Measurements from ENCODE around the gene TSC22D2.
"Not testable (repeated sequence)": the region's sequence is repeated elsewhere in the genome, so short reads cannot be mapped to it uniquely, and the experiment has no call there.

The TSC22D2 gene

DNA sequence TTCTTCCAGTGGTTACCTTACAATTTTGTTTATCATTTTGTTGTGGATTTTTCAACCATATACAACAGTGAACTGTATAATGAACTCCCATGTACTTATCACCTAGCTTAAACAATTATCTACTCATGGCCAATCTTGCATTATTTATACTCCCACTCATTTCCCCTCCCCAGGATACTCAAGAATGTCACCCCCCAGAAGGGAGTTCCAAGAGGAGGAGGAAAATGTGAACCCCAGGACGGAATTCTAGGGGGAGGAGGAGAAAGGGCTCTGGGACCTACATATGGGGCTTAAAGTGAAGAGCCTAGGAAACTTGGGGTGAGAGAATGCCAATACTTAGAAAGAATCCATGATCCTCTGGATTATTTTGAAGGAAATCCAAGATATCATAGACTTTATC lies 59.3 kb downstream of the TSC22D2 start:
- TF ChIP-seq, protein P1, sequence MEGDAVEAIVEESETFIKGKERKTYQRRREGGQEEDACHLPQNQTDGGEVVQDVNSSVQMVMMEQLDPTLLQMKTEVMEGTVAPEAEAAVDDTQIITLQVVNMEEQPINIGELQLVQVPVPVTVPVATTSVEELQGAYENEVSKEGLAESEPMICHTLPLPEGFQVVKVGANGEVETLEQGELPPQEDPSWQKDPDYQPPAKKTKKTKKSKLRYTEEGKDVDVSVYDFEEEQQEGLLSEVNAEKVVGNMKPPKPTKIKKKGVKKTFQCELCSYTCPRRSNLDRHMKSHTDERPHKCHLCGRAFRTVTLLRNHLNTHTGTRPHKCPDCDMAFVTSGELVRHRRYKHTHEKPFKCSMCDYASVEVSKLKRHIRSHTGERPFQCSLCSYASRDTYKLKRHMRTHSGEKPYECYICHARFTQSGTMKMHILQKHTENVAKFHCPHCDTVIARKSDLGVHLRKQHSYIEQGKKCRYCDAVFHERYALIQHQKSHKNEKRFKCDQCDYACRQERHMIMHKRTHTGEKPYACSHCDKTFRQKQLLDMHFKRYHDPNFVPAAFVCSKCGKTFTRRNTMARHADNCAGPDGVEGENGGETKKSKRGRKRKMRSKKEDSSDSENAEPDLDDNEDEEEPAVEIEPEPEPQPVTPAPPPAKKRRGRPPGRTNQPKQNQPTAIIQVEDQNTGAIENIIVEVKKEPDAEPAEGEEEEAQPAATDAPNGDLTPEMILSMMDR (IDR thresholded peaks at IDR 0.05) = no peak
- no peak for TF ChIP-seq ZFX (IDR thresholded peaks at IDR 0.05; ENCODE audit: borderline replicate concordance)
- H3K27ac ChIP-seq = no peak overlapping the region

DNA sequence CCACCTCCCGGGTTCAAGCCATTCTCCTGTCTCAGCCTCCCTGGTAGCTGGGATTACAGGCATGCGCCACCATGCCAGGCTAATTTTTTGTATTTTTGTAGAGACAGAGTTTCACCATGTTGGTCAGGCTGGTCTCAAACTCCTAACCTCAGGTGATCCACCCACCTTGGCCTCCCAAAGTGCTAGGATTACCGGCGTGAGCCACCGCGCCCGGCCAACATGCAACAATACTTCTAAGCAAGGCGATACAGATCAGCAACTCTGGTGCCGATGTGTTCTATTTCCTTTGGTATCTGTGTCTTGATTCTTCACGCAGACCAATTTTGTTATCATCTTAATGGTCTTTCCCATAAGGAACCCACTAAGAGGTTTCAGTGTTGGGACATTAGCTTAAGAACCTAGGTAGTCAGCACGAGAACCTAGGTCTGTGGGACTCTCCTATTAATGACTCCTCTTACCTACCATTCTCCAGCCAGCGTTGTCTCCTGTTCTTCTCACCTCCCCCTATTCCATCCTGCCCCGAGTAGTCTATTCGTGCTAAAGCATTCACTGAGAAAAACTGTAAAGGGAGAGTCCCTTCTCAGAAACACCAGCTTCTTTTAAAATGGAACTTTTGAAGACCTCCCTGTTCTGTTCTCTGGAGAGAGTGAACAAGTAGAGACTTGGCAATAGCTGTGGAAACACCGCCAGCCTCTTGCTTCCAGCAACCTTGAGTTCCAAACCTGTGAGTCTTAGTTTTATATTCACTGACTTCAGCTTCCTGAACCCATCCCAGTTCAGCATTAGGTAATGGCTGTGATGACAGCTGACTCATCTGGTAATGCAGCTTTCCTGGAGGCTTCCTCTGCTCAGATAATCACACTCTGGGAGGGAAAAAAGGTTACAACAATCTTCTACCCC lies 61.2 kb downstream of the TSC22D2 start:
- H3K27ac ChIP-seq = peak overlapping the region; percentile 32; the same call in 1 of the 2 replicates
- TF ChIP-seq, protein P1 (IDR thresholded peaks at IDR 0.05) = no peak
- TF ChIP-seq ZFX (IDR thresholded peaks at IDR 0.05; ENCODE audit: borderline replicate concordance) = no peak

DNA sequence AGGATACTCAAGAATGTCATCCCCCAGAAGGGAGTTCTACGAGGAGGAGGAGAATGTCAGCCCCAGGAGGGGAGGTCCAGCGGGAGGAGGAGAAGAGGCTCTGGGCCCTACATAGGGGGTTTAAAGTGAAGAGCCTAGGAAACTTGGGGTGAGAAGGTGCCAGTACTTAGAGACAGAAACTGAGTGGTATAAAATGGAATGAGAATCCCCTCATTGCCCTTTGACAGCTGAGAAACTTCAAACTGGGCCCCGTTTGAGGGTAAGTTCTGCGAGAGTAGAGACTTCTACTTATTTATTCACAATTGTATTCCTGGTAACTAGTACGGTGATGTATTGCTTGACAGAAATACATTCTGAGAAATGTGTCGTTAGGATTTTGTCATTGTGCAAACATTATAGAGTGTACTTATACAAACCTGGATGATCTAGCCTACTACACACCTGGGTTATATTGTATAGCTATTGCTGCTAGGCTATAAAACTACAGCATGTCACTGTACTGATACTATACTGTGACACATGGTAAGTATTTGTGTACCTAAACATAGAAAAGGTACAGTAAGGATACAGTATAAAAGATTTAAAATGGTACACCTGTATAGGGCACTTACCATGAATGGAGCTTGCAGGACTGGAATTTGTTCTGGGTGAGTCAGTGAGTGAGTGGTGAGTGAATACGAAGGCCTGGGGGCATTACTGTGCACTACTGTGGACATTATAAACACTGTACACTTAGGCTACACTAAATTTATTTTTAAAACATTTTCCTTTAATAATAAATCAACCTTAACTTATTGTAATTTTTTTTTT lies 62.0 kb downstream of the TSC22D2 start:
- TF ChIP-seq ZFX (IDR thresholded peaks at IDR 0.05; ENCODE audit: borderline replicate concordance) = no peak
- TF ChIP-seq, protein P1 (IDR thresholded peaks at IDR 0.05) = no peak
- peak overlapping the region; percentile 32; the same call in 1 of the 2 replicates for H3K27ac ChIP-seq

DNA sequence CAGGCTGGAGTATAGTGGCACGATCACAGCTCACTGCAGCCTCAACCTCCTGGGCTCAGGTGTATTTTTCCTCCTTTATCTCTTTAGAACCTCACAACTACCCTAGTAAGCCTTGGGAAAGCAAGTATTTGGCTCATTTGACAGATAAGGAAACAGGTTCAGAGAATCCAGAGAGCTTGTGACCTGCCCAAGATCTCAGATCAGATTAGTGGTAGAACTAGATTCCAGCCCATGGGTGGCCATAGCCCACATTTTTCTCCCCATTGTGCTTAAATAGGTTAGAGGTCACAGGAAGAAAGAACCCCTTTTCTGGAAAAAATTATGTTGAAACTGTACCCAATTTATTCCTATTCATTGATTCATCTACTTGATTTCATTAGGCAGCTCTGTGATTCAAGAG lies 64.3 kb downstream of the TSC22D2 start:
- H3K27ac ChIP-seq = no peak overlapping the region
- no peak for TF ChIP-seq ZFX (IDR thresholded peaks at IDR 0.05; ENCODE audit: borderline replicate concordance)
- TF ChIP-seq, protein P1 (IDR thresholded peaks at IDR 0.05) = no peak

DNA sequence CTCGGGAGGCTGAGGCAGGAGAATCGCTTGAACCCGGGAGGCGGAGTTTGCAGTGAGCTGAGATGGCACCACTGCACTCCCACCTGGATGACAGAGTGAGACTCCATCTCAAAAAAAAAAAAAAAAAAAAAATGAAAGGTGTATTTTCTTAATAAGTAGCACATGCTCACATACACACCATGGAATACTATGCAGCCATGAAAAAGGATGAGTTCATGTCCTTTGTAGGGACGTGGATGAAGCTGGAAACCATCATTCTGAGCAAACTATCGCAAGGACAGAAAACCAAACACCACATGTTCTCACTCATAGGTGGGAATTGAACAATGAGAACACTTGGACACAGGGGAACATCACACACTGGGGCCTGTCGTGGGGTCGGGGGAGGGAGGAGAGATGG lies 65.1 kb downstream of the TSC22D2 start:
- H3K27ac ChIP-seq = not testable (repeated sequence)

DNA sequence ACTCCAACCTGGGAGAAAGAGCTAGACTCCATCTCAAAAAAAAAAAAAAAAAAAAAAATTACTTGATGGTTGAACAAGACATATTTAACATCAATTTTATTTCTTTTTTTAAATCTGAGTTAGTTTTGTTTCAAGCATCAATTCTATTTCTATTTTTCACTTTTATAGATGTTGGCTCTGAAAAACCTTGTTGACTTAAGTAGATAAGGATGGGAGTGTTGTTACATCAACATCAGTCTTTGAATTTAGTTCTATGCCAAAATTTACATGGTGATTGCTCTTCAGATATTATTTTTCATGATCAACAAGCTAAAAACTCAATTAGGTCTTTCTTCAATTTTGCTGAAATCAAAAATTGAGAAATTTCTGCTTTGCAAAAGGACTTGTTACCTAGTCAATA lies 71.3 kb downstream of the TSC22D2 start:
- TF ChIP-seq, protein P1 (IDR thresholded peaks at IDR 0.05) = no peak
- TF ChIP-seq ZFX (IDR thresholded peaks at IDR 0.05; ENCODE audit: borderline replicate concordance) = no peak
- no peak overlapping the region for H3K27ac ChIP-seq

DNA sequence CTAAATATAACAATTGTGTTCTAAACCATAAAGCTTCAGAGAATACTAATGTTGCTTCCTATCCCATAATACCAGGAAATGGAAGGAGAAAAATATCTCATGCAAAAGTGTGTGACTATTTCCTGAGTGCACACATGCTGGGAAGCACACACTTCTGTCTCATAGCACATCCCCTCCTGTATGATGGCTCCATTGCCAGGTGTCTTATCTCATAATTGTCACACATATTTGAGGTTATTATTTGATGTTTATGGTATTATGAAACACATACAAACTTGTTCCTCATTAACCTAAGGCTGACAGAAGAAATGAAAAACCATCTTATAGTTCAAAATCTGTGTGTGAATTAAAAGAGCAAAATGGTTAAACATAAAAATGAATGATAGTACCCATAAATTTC lies 72.8 kb downstream of the TSC22D2 start:
- H3K27ac ChIP-seq = no peak overlapping the region
- TF ChIP-seq ZFX (IDR thresholded peaks at IDR 0.05; ENCODE audit: borderline replicate concordance) = no peak
- TF ChIP-seq, protein P1 (IDR thresholded peaks at IDR 0.05) = no peak
